HG03025 (cell line): ENCODE results near the gene RAPSN.

Experiments
- ATAC-seq: cut with Tn5 transposase; IDR thresholded peaks from one replicate; pipeline ENCODE4 v1.9.1; 2021; ENCODE audit warnings: mild to moderate bottlenecking, moderate library complexity; ENCODE audit not compliant: unreplicated experiment, low FRiP score

Gene RAPSN

DNA sequence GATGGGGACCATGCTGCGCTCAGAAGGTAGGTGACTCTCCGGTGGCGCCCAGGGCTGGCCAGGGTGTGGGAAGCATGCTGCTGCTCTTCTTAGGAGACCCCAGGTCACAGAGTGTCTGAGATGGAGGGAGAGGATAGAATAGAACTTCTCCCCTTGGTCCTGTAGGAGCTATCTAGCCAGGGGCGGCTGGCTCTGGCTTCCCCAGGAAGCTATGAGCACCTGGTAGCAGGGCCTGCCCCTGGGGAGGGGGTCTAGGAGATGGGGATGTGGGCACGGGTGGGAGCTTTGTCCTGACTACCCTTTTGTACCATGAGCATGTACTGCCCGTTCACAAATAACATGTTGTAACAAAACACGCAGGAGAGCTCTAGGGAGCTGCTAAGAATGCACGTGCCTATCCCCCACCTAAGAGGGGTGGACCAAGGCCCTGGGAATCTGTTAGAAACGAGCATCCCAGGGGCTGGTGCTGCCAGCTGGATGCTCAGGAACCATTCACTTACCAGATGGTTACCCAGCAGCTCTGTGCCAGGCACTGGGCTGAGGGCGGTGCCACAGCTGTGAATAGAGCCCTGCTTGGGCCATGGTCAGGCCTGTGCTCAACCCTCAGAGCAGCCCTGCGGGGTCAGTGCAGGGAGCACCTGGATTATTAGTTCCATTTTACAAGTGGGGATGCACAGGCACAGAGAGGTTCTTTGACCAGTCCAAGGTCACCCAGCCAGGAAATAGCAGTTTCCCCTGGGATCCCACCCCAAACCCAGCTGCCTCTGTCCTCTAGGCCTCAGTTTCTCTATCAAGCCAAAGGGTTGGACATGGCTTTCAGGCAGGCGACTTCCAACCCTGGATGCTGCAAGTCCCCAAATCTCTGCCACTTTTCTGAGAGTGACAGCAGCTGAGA is 38.3 kb downstream of the RAPSN start:
- ATAC-seq = no peak

DNA sequence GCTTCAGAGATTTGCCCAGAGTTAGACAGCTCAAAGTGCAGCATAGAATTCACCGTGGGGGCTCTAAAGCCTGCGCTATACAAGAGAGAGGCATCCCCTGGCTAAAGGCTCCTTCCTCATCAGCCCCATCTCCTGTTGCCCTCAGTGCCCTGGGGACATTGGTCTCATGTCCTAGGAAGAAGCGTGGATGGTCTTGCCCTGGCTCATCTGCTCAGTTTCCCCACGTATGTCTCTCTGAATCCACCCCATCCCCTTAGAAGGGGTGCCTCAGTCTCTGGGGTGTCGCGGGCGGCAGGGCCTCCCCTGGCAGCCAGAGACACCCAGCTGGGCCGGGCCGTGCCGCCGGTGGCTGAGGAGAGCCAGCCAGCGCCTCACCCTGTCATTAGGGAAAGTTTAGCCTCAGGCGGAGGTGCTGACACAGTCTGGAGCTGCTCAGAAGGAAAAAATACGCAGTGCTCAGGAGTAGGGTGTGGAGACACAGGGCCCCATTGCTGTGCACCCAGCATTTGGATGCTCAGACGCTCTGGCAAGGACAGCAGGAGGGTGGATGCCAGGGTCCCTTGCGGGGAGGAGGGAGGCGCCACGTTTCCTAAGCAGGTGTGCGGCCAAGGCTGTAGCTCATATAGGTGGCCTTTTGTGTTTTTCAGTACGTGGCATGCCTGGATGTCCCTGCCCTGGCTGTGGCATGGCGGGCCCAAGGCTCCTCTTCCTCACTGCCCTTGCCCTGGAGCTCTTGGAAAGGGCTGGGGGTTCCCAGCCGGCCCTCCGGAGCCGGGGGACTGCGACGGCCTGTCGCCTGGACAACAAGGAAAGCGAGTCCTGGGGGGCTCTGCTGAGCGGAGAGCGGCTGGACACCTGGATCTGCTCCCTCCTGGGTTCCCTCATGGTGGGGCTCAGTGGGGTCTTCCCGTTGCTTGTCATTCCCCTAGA is 39.2 kb downstream of the RAPSN start:
- ATAC-seq = no peak

DNA sequence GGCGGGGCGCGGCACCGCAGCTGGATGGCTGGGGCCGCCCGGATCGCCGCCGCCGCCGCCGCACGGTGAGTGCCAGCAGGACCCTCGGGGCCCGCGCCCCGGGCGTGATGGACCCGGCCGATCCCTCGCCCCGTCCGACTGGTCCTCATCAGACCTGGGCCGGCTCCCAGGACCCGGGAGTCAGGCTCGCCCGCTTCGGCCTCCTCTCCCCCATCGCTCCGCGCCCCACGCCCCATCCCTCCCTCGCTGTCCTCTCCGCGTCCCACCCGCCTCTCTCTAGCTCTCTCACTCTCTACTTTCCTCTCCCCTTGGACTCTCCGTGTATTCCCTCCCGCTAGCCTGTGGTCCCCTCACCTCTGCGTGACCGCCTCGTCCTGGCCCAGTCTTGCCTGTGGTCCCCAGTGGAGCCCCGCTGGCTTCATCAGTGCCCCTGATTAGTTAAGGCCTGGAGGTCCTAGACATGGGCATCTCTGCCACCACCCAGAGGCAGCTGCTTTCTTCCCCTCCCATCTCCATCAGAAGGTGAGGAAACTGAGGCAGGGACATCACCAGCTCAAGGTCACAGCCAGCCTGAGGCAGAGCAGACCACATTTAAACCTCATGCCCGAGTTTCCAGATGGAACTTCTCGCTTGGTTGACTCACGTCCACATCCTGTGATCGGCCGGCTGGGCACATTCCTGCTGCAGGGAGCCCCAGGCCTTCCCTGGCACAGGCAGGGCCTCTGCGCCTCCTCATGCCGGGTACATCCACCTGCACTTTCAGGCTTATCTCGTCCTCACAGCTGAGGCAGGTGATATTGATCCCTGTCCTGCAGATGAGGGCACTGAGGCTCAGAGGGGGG is 40.1 kb downstream of the RAPSN start:
- ATAC-seq = no peak

DNA sequence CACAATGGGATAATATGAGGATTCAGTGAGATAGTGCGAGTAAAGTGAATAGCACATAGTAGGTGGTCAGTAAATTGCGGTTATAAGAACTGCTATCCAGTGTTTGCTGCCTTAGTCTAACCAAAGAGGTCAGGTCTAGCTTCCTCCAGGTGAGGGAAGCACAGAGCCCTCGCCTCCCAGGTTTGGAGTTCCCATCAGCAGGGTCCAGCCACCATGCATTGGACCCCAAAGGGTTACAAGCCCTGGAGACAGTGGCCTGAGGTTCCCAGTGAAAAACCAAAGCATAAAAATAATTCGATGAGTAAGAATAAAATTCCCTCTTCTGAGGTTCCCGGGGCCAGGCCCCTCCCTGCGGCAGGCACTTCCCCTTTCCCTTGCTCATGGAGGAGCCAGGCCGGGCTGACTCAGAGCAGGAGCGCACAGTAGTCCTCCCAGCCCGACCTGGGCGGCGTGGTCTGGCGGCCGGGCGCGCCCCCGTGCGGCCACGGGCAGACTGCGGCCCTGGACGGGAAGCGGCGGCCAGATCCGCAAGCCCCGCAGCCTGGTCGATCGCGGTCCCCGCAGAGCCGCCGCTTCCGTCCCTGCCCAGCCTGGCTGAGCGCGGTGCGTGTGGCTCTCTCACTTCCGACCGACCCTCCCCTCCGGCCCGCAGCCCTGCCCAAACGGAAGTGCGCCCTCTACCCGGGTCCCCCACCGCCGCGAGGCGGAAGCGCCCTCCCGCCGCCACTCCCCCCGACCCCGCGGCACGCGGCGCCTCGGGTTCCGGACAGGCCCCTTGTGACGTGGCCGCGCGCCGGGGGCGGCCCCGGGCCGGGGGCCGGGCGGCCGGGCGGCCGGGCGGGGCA is 41.0 kb downstream of the RAPSN start, which contains the start of gene SLC39A13:
Gene SLC39A13, plus strand, starts transcription at position 845 of the 845 bp plus-strand sequence. CDS start 1,505 bp downstream, outside the sequence.
- ATAC-seq = peak; percentile 82

DNA sequence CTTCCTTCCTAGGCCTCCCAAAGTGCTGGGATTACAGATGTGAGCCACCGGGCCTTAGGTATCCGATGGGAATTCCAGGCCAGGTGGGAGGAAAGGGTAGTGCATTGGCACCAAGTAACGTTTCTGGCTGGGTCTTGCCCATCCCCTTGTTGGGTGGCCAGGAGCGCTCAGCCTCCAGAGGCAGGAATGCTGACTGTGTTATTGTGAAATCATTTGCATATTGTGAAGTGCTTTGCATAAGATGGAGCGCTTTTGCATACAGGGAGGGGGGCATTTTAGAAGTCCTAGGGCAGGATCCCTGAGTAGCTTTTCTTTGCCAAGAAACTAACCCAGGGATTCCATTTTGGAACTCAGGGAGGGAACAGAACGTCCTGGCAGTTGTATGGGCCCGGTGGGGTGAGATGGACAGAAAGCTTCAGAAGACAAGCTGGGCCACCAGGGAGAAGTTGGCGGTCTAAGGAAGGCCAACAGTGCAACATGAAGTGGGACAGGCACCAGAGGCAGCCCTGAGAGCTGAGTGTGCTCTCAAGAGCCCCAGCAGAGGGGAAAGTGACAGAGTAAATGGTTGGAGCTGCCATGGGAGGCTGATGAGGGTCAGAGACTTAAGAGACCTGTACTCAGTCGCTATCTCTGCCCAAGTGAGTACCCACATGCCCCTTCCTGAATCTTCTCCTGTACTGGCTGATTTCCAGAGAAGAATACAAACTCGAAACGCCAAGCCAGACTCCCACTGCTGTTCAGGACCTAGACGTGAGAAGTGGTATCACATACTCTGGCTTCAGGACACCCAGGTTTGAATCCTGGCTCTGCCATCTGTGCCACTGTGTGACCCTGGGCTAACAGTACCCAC is 41.8 kb downstream of the RAPSN start:
- no peak for ATAC-seq

DNA sequence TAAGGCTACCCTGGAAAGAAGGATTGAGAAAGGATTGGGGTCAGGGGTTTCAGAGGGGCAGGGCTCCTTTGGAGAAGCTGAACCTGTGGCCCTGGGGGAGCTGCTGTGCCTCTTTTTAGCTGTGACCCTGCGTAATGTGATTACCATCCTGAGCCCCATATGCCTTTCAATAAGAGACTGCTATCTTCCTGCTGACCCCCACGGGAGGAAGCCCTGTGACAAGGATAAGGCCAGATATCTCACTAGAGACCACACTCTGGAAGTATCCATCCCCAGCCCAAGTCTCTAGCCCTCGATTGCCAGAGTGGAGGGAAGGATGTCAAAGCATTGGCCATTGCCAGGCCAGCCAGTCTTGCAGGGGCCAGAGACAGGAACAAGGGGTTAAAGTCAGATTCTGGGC is 45.4 kb downstream of the RAPSN start:
- no peak for ATAC-seq

DNA sequence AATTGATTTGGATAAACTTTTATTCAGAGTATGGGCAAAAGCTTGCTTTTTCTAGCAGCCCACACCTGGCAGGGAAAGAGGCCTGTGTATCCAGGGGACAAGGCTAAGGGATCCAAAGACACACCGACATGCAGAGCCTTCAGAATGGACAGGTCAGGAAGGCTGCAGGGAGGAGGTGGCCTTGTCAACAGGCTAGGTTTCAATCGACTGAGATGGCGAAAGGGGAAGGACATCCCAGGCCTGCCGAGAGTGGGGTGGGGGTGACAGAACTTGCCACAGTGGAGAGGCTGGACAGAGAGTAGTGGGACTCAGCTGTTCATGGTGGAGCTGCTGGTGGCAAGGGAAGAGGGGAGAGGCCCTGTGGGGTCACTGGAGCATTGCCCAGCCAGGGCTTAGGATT is 45.8 kb downstream of the RAPSN start:
- ATAC-seq = no peak

DNA sequence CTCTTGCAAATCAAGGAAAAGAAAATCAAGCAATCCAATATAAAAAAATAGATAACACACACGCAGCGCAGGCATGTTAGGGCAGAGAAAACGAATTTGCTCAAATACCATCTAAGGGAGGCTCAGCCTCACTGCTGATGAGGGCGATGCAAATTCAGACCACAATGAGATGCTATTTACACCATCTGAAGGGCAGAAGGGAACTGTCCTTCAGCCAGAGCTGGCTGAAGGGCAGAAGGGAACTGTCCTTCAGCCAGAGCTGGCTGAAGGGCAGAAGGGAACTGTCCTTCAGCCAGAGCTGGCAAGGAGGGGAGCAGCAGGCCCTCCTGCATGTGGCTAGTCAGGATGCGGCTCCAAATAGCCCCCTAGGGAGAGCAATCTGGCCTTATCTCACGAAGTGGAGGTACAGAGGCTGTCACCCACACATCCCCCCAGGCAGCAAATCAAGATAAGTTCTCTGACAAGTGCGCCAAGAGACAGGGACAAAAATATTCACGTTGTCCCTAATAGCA is 48.1 kb downstream of the RAPSN start:
- ATAC-seq = peak; percentile 50

DNA sequence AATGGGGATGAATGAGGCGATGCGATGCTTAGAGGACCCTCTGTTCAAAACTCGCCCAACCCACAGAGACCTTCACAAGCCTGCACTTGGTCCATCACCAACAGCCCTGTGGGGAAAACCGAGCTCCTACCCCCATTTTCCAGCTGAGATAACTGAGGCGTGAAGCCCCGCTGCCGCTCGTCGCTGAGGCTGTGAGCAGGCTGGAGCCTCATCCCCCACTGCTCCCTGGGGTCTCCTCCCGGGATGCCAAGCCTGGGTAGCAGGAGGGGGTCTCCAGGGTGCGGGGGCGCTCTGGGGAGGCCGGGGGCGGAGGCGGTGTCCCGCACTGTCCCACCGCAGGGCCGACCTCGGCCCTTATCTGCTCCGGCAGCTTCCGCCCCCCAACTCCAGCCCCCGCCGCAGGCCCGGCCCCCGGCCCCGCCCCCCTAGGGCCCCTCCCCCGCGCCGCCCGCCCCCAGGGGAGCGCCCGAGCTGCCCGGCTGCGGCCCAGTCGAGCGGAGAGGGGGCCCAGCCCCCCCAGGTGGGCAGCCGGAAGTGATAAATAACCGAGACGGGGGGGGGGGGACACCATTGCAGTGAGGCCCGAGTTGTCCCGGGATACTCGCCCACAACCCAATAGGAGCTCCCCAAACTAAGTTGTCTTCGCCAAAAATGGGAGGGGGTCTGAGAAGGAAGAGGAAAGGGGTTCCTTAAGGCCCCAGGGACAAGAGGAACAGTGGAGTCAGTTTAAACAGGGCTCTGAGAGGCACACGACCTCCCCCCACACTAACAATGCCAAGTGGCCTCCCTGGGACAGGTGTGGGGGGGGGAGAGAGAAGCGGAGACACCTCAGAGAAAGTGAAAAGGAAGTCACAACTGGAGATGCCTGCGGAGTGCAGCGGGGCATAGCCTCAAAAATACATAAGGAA is 48.8 kb downstream of the RAPSN start:
- ATAC-seq = peak; percentile 30

DNA sequence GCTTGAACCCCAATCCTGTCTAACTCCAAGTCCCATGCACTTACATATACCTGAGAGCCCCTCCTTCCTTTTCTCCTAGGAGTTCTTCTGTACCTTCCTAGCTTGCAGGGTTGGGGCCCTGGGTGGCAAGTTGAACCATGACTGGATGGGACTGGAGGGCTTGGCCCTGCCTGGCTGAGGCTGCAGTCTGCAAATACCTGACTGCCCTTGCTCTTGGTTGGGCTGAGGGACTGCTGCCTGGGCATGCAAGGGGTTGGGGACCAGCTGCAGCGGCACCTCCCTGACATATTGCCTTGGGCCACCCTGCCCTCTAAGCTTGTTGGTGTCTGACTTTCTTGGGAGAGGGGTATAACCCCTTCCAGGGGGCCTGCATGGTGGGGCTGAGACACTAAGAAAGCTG is 50.4 kb downstream of the RAPSN start:
- no peak for ATAC-seq

DNA sequence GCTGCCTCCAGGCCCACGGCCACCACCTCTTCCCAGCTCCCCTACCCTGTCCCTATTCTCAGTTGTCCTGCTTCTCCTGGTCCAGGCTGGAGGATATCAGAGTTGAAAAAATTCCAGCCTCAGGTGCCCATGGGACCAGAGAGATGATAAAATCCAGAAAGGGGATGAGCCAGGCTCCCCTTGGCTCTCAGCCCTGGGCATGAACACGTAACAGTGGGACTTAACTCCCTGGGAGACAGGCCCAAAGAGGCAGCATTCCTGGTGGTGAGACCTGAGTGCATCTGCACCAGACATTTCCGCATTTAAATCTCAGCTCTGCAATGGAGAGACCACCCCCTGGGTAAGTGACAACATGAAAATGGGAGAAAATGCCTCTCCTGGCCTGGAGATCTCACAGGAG is 50.9 kb downstream of the RAPSN start:
- ATAC-seq = no peak

DNA sequence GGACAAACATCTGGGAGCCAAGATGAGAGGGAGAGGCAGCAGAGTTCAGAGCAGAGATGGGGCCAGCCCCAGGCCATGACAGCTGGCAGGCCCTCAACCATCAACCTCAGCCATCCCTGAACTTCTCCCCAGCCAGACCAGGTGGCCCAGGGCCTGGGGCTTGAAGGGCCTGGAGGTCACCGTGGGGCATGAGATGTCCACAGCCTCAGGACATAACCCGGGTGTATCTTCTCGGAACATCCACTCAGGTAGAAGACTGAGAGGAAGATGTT is 53.0 kb downstream of the RAPSN start:
- ATAC-seq = no peak

DNA sequence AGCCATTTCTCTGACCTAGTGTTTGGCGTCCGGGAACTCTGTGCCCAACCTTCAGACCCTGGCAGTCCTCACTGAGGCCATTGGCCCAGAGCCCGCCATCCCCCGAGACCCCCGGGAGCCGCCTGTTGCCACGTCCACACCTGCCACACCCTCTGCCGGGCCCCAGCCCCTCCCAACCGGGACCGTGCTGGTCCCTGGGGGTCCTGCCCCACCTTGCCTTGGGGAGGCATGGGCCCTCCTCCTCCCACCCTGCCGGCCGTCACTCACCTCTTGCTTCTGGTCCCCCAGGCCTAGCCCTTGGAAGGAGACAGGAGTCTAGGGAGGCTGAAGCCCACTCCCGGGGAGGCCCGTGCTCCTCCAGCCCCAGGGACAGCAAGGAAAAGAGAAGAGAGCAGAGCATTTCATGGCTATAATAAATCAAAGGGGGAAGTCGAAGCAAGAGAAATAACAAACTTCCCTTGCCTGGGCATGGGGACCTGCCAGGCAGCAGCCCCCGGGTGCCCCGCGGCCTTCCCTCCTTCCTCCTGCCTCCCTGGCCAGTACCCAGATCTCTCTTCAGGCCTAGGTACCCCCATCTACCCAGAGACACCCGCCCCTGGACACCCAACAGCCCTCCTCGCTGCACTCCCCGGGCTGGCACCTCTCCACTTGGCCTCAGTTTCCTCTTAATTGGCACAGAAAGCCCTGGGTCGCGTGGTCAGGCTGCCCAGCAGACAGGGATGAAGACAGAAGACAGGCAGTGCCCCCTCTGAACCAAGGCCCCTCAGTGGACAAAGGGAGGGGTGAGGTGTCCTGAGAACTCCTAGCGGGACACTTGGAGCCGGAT is 53.5 kb downstream of the RAPSN start:
- no peak for ATAC-seq

DNA sequence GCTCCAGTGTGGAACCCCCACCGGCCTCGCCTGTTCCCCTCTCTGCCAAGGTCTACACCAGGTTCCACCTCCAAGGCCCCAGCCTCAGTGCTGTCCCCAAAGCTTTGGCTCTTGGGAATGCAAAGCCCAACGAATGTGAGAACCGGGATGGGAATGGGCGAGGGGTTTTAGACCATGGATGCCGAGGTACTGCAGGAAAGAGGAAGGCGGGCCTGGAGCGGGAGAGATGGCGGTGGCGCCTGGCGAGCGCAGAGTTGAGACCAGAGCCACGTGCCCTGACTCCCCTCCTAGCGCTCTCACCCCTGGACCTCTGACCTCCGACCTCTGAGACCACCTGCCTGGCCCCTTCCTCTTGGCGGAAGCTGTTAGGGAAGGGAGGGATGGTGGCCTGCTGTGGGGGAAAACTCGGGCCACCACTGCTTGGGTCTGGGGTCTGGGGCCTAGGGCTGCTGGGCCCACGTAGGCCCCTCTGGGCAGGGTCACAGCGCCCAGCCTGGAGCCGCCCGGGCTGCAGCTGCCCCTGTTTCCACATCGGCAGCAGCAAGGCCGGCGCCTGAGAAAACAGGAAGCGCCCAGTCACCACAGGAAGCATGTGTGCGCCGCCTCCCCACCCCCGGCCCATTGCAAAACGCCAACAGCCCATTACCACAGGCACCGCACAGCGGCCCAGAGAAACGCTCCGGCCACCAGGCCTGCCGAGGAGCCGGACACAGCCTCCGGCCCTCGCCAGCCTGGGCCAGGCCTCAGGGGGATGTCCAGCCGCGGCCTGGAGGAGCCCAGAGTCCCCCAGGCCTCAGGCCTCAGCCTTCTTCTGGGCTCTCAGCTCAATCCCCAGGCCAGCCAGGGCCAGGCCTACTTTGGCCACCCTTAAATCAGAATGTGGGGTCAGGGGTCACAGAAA is 54.4 kb downstream of the RAPSN start:
- ATAC-seq = no peak

DNA sequence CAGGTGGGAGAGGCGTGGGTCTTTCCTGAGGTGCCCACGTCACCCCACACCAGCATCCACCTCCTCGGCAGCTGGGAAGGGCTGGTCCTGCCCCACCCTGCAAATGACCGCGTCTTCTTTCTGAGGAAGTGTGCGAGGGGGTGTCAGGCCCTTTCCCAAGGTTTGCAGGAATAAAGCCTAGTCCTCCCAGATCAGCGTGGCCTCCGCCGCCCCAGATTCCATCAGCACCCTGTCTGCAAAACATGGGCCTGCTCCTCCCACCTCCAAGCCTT is 55.0 kb downstream of the RAPSN start:
- ATAC-seq = no peak
